ENCODE measurements around the gene CGB7. TPM values are rescaled to one million over a fixed set of nuclear protein-coding genes. Genes with fewer than 3 reads are reported as not detected.
A peak's percentile ranks its signal among the peaks of the same experiment; 100 is the strongest.

The CGB7 gene
- total RNA-seq, 1 donor: under 0.01 TPM

GRCh38 chr19:49067554-49067953, 10.0 kb upstream of the CGB7 start:
- Histone ChIP-seq H3K27me3 (ENCODE audit: insufficient read depth, low read length) (peaks cover 13% of the 10 kb centered on the region), H3K9me3 (ENCODE audit: low read depth, low read length) (no peaks in the 10 kb centered on the region), H2AFZ (ENCODE audit: low read length) (no peak overlapping the region), H3K4me2 (ENCODE audit: insufficient read depth, low read length) (no peak overlapping the region), H3K79me2 (ENCODE audit: insufficient read depth, low read length) (no peaks in the 10 kb centered on the region), H3K27ac (ENCODE audit: low read depth, low read length) (no peak overlapping the region), H4K20me1 (ENCODE audit: insufficient read depth, low read length) (no peaks in the 10 kb centered on the region), H3K4me1 (ENCODE audit: insufficient read depth, low read length) (no peaks in the 10 kb centered on the region), H3K36me3 (ENCODE audit: insufficient read depth, low read length) (no peaks in the 10 kb centered on the region), H3K4me3 (ENCODE audit: insufficient read depth, low read length) (no peak overlapping the region)
- no peak for TF ChIP-seq CTCF (IDR thresholded peaks at IDR 0.05; ENCODE audit: extremely low read depth, low read depth, low read length)
- peak; percentile 82 for DNase-seq (ENCODE audit: insufficient read length, low spot score, missing footprints)

- no peaks in the 10 kb centered on the region for H3K9me3 ChIP-seq (ENCODE audit: low read depth, low read length)
- H3K79me2 ChIP-seq (ENCODE audit: insufficient read depth, low read length): no peaks in the 10 kb centered on the region
- H3K4me3 ChIP-seq (ENCODE audit: insufficient read depth, low read length): no peak overlapping the region
- TF ChIP-seq CTCF (IDR thresholded peaks at IDR 0.05; ENCODE audit: extremely low read depth, low read depth, low read length): no peak
- DNase-seq (ENCODE audit: insufficient read length, low spot score, missing footprints): peak; percentile 83
- no peaks in the 10 kb centered on the region for H3K36me3 ChIP-seq (ENCODE audit: insufficient read depth, low read length)
- H3K4me1 ChIP-seq (ENCODE audit: insufficient read depth, low read length): no peaks in the 10 kb centered on the region
- no peak overlapping the region for H2AFZ ChIP-seq (ENCODE audit: low read length)
- H3K27ac ChIP-seq (ENCODE audit: low read depth, low read length): no peak overlapping the region
- no peak overlapping the region for H3K4me2 ChIP-seq (ENCODE audit: insufficient read depth, low read length)
- no peaks in the 10 kb centered on the region for H4K20me1 ChIP-seq (ENCODE audit: insufficient read depth, low read length)
- H3K27me3 ChIP-seq (ENCODE audit: insufficient read depth, low read length): peaks cover 5% of the 10 kb centered on the region
Observed at GRCh38 chr19:49065905-49066512, 8.5 kb upstream of the CGB7 start.

- no peaks in the 10 kb centered on the region for H3K79me2 ChIP-seq (ENCODE audit: insufficient read depth, low read length)
- H3K4me3 ChIP-seq (ENCODE audit: insufficient read depth, low read length): peak within 1 kb of the TSS; percentile 19
- peak within 1 kb of the TSS; percentile 48 for H3K4me2 ChIP-seq (ENCODE audit: insufficient read depth, low read length)
Observed at GRCh38 chr19:49064768-49065611, 7.4 kb upstream of the CGB7 start, which contains the start of gene NTF4. NTF4 (minus strand) TSS chr19:49064818; CDS start chr19:49061997, 2,821 bp downstream.

More at GRCh38 chr19:49064768-49065611, 7.4 kb upstream of the CGB7 start, which contains the start of gene NTF4:
- no peak within 1 kb of the TSS for H2AFZ ChIP-seq (ENCODE audit: low read length)
- DNase-seq (ENCODE audit: insufficient read length, low spot score, missing footprints): peak; percentile 94
- H3K27ac ChIP-seq (ENCODE audit: low read depth, low read length): no peak within 1 kb of the TSS
- H3K9me3 ChIP-seq (ENCODE audit: low read depth, low read length): no peaks in the 10 kb centered on the region
- no peak for TF ChIP-seq CTCF (IDR thresholded peaks at IDR 0.05; ENCODE audit: extremely low read depth, low read depth, low read length)
- peaks cover 3% of the 10 kb centered on the region for H3K27me3 ChIP-seq (ENCODE audit: insufficient read depth, low read length)
- peaks cover 3% of the 10 kb centered on the region for H4K20me1 ChIP-seq (ENCODE audit: insufficient read depth, low read length)
- no peaks in the 10 kb centered on the region for H3K4me1 ChIP-seq (ENCODE audit: insufficient read depth, low read length)
- no peaks in the 10 kb centered on the region for H3K36me3 ChIP-seq (ENCODE audit: insufficient read depth, low read length)

Measured in osteoblast (primary cell).